GM21786 (cell line): ENCODE results near the gene SPATA13.
"Not testable (repeated sequence)": the region's sequence is repeated elsewhere in the genome, so short reads cannot be mapped to it uniquely, and the experiment has no call there.

ENCODE experiments used
- ATAC-seq: cut with Tn5 transposase; IDR thresholded peaks from one replicate; pipeline ENCODE4 v1.9.1; 2021; ENCODE audit not compliant: unreplicated experiment

The SPATA13 gene

DNA sequence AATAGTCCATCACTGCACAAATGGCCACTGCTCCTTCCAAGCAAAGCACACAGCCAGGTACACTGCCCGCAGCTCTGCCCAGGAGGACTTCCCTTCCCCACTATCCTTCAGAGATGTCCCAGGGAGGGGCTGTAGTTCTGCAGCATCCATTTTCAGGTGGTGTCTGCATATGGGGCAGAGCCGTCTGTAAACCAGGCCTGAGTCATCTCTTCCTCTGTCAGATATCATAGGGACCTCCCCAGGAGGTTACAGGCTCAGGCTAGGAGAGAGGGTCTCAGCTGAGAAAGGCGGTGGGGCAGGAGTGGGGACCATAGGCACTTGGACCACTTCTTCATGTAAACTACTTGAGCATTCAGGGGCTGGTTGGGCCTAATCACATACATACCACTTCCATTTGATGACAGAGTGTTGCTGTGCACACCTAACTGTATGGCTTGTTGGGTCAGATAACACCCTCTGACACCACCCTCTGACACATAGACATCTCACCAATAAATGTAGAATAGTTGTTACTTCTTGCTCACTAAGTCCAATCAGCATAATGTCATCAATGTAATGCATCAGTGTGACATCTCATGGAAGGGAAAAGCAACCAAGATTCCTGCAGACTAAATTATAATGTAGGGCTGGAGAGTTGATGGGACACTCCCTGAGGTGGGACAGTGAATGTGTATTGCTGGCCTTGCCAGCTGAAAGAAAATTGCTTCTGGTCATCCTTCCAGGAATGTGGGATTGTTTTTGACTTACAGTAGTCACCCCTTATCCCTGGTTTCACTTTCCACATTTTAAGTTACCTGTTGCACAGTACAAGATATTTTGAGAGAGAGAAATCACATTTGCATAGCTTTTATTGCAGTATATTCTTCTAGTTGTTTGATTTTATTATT lies 189.5 kb downstream of the SPATA13 start:
- not testable (repeated sequence) for ATAC-seq

- no peak for ATAC-seq
Observed at GRCh38 chr13:24351423-24351822, 190.9 kb downstream of the SPATA13 start.

DNA sequence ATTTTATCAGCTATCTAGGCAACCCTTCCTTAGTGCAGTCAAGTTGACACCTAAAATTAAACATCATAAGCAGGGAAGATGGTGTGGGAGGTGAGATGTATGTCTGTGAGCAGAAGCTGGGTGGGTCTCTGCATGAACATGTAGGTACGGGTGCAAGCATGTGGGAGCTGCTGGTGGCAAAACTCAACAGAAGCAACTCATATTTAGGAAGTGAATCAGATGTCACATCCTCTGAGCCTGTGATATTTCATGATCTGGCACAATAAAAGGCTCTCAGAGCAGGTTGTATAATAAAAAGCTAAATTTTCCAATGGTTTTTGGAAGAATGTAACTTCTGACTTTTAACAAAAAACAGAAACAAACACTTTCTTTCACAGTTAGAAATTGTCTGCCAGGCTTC lies 193.2 kb downstream of the SPATA13 start:
- ATAC-seq: no peak

DNA sequence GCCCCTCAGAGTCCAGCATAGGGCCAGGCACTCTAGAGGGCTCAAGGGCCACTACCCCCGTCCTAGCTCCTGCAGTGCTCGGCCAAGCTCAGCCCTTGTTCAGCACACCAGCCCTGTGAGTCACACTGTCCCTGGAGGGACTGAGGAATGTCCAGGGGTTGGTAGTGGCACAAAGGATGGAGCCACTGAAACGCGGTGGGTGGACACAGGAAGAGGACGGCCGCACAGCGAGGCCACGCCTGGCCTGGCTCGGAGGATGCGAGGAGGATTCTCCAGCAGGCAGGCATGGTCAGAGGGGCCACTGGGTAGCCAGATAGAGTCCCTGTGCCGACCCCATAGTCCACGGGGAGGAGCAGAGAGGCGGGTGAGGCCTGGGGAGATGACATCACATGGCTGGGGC lies 194.6 kb downstream of the SPATA13 start:
- ATAC-seq: no peak

GRCh38 chr13:24356270-24356669 lies 195.8 kb downstream of the SPATA13 start:
- ATAC-seq: no peak
